Measurements from ENCODE around the gene MYO1H. TPM values are rescaled to one million over a fixed set of nuclear protein-coding genes. Genes with fewer than 3 reads are reported as not detected.

The MYO1H gene
- total and polyA plus RNA-seq, 2 experiments from 2014 or later, result not detected

Other genes starting within 250 kb of the MYO1H start
- 14.5 and 15.4 TPM in 2 replicates for gene ACACB, start 231.3 kb upstream of the MYO1H start, total RNA-seq (2014; rRNA removed; shearing (Covaris generic))
- 5.2 and 6.2 TPM in 2 replicates for gene ACACB, start 231.3 kb upstream of the MYO1H start, polyA plus RNA-seq (2016; fragmentation: Nextera tagmentation; extraction: Ambion mirVana)
- gene FOXN4, start 38.6 kb upstream of the MYO1H start, total RNA-seq (2014; rRNA removed; shearing (Covaris generic)), result 0.35 TPM in 1 of 2 replicates, not detected in the other
- 0.43 and 0.47 TPM in 2 replicates for gene FOXN4, start 38.6 kb upstream of the MYO1H start, polyA plus RNA-seq (2016; fragmentation: Nextera tagmentation; extraction: Ambion mirVana)
- gene KCTD10, start 129.4 kb downstream of the MYO1H start, total RNA-seq (2014; rRNA removed; shearing (Covaris generic)), result 45.2 and 56.2 TPM in 2 replicates
- gene KCTD10, start 129.4 kb downstream of the MYO1H start, polyA plus RNA-seq (2016; fragmentation: Nextera tagmentation; extraction: Ambion mirVana), result 15.8 and 16.8 TPM in 2 replicates
- 20.7 and 20.8 TPM in 2 replicates for gene UBE3B, start 129.7 kb downstream of the MYO1H start, total RNA-seq (2014; rRNA removed; shearing (Covaris generic))
- 20.8 and 26.8 TPM in 2 replicates for gene UBE3B, start 129.7 kb downstream of the MYO1H start, polyA plus RNA-seq (2016; fragmentation: Nextera tagmentation; extraction: Ambion mirVana)
- 24.7 and 41.6 TPM in 2 replicates for gene MMAB, start 225.6 kb downstream of the MYO1H start, total RNA-seq (2014; rRNA removed; shearing (Covaris generic))
- gene MMAB, start 225.6 kb downstream of the MYO1H start, polyA plus RNA-seq (2016; fragmentation: Nextera tagmentation; extraction: Ambion mirVana), result 36.7 and 38.5 TPM in 2 replicates
- 29.0 and 40.1 TPM in 2 replicates for gene MVK, start 225.9 kb downstream of the MYO1H start, total RNA-seq (2014; rRNA removed; shearing (Covaris generic))
- 16.7 and 18.5 TPM in 2 replicates for gene MVK, start 225.9 kb downstream of the MYO1H start, polyA plus RNA-seq (2016; fragmentation: Nextera tagmentation; extraction: Ambion mirVana)

Data from GM23338 (cell line).